GM18508 (cell line): Measurements from ENCODE around the gene LLGL2.
"Not testable (repeated sequence)": the region's sequence is repeated elsewhere in the genome, so short reads cannot be mapped to it uniquely, and the experiment has no call there.

ENCODE experiments used
- ATAC-seq: cut with Tn5 transposase; IDR thresholded peaks from one replicate; pipeline ENCODE4 v1.9.1; 2021; ENCODE audit warnings: moderate number of reproducible peaks; ENCODE audit not compliant: insufficient read depth, unreplicated experiment

Gene LLGL2

DNA sequence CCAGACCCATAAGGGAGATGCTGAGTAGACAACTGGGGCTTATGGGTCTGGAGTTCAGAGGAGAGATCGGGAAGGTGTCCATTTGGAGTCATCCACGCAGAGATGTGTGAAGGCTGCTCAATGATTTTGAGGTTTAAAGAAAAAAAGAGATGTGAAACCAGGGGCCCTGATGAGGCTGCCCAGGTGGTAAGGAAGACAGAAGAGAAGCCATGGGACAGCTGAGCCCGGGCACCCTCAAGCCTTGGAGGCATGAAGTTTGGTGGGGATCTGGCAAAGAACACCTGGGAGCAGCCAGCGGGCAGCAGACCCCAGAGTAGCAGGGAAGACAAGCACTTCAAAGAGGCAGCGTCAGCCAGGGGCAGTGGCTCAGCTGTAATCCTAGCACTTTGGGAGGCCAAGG is 41.3 kb downstream of the LLGL2 start:
- ATAC-seq, result no peak

DNA sequence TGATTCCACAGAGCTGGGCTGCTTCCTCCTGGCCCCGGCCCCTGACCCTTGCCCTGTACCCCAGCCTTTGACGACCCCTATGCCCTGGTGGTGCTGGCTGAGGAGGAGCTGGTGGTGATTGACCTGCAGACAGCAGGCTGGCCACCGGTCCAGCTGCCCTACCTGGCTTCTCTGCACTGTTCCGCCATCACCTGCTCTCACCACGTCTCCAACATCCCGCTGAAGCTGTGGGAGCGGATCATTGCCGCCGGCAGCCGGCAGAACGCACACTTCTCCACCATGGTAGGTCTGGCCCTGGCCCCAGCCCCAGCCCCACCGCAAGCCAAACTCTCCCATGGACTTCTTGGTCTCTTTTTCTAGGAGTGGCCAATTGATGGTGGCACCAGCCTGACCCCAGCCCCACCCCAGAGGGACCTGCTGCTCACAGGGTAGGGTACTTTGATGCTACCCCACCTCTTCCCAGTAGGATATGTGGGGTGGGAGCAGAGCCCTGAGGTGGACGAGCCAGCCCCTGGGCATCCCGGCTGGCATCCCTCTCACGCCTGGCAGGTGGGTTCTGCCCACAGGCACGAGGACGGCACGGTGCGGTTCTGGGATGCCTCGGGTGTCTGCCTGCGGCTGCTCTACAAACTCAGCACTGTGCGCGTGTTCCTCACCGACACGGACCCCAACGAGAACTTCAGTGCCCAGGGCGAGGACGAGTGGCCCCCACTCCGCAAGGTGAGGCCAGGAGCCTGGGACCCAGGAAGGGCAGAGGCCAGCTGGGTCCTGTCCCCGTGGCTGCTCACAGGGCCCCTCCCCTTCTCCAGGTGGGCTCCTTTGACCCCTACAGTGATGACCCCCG is 43.1 kb downstream of the LLGL2 start:
- ATAC-seq, result no peak

DNA sequence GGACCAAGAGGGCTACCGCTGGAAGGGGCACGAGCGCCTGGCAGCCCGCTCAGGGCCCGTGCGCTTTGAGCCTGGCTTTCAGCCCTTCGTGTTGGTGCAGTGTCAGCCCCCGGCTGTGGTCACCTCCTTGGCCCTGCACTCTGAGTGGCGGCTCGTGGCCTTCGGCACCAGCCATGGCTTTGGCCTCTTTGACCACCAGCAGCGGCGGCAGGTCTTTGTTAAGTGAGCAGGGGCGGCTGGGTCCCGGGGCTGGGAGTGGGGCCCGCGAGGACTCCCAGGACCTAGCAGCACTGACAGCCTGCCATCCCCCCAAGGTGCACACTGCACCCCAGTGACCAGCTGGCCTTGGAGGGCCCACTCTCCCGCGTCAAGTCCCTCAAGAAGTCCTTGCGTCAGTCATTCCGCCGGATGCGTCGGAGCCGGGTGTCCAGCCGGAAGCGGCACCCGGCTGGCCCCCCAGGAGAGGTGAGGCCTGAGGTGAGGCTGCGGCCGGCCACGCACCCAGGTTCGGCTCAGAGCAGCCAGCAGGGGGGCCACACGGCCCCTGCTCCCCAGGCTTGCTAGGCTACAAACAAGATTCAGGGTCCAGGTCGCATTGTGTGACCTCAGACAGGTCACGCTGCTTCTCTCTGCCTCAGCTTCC is 44.7 kb downstream of the LLGL2 start:
- ATAC-seq, result no peak

DNA sequence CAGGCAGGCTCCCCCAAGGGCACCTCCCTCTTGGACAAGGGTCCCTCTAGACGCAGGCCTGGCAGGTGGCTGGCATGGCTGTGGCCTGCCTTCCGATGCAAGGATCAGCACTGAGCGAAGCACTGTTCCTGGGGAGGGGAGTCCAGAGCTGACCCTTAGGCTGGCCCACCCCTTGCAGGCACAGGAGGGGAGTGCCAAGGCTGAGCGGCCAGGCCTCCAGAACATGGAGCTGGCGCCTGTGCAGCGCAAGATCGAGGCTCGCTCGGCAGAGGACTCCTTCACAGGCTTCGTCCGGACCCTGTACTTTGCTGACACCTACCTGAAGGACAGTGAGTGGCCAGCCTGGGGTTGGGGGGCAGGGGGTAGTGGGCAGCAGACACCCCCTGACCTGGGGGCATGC is 45.3 kb downstream of the LLGL2 start:
- ATAC-seq, result no peak

DNA sequence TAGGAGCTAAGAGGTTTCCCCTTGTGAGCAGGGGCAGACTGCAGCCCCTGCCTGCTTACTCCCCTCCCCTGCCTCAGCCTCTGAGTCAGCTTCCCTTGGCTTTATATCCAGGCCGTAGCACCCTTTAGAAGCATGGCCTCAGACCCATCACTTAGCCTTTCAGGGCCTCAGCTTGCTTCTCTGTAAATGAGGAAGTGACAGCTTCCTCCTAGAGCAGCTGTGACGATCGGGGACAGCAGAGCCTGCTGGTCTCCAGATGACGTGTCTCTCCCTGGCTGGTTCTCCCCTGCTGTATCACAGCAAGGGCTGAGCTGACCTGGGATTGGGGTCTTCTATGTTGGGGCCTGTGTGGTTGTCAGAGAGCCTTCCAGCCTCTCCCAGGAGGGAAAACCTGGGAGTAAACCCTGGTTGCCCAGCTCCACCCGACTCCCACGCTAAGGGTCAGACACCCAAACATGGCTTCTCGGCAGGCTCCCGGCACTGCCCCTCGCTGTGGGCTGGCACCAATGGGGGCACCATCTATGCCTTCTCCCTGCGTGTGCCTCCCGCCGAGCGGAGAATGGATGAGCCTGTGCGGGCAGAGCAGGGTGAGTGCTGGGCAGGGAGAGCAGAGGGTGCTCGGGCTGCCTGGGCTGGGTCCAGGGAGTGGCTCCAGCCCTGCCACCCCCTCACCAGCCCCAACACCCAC is 45.8 kb downstream of the LLGL2 start:
- ATAC-seq, result no peak

DNA sequence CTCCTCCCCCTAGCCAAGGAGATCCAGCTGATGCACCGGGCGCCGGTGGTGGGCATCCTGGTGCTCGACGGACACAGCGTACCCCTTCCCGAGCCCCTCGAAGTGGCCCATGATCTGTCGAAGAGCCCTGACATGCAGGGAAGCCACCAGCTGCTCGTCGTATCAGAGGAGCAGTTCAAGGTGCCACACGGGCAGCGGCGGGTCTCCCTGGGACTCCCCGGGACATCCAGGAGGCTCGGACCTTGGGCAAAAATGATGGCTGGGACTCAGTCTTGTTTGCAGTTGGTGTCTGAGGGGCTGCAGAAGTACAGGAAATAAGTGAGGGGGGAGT is 46.4 kb downstream of the LLGL2 start:
- ATAC-seq, result no peak

DNA sequence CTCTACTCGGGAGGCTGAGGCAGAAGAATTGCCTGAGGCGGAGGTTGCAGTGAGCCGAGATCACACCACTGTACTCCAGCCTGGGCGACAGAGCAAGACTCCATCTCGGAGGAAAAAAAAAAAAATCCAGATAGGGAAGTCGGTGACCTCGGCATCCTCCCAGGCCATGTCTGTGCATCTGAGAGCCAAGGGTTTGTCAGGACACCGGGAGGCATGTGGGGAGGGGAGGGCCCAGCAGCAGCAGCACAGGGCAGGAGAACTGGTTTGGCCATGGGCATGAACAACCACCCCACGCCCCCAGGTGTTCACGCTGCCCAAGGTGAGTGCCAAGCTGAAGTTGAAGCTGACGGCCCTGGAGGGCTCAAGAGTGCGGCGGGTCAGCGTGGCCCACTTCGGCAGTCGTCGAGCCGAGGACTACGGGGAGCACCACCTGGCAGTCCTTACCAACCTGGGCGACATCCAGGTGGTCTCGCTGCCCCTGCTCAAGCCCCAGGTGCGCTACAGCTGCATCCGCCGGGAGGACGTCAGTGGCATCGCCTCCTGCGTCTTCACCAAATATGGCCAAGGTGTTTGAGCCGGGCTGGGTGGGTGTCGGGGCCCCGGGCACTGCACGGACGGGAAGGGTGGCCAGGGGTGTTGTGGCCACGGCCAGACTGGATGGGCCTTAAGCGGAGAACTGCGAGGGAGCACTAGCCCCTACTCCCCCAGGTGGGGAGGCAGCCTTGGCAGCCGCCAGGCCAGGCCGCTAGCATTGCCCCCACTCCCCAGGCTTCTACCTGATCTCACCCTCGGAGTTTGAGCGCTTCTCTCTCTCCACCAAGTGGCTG is 47.4 kb downstream of the LLGL2 start:
- ATAC-seq, result no peak

DNA sequence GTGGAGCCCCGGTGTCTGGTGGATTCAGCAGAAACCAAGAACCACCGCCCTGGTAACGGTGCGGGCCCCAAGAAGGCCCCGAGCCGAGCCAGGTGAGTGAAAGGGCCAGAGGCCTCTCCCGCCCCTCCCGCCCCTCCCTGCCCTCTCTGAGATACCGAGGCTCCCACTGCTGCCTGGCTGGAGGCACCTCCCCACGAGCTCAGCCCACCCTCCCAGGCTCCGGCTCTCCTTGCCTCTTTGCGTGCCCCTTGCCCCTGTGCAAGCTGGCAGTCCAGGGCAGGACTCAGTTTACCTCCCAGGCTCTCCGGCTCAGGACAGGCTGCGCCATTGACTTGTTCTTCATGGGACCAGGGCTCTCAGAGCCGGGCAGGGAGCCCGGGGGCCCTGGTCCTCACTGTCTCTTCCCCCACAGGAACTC is 48.1 kb downstream of the LLGL2 start:
- no peak for ATAC-seq

DNA sequence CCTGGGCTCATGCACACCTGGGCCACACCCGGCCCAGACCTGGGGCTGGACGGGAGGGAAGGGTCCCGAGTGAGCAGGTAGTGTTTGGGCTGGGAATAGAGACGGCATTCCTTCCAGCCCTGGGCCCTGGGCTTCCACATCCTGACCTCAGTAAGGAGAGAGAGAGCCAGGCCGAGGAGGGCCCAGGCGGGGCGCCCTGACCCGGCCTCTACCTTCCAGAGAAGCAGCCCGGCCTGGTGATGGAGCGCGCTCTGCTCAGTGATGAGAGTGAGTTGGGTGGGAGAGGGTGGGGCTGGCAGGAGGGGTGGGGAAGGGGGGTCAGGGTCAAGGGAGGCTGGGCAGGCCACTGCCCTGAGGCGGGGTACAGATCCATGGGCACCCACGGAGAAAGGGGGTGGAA is 48.5 kb downstream of the LLGL2 start:
- no peak for ATAC-seq

DNA sequence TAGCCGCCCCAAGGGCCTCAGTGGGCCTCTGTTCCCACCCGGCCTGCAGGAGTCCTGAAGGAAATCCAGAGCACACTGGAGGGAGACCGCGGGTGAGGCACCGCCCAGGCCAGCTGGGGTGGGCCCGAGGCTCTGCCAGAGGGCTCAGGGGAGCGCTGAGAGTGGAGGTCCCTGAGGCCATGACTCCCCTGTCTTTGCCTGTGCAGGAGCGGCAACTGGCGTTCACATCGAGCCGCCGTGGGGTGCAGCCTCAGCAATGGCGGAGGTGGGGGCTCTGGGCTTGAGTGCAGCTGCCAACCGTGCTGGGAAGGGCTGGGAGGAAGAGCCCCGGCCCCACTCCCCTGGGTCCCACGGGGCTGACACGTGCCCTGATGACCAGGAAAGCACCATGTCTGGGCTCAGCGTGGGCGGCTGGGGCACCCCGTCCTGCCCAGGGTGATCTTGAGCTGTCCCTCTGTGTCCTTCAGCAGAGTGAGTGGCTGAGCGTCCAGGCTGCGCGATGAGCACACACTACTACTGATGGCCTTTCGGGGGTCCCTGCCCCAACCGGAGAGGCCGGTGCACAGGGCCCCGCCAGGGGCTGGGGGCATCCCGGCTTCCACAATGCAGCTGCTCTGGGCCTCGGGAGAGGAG is 49.0 kb downstream of the LLGL2 start:
- no peak for ATAC-seq

DNA sequence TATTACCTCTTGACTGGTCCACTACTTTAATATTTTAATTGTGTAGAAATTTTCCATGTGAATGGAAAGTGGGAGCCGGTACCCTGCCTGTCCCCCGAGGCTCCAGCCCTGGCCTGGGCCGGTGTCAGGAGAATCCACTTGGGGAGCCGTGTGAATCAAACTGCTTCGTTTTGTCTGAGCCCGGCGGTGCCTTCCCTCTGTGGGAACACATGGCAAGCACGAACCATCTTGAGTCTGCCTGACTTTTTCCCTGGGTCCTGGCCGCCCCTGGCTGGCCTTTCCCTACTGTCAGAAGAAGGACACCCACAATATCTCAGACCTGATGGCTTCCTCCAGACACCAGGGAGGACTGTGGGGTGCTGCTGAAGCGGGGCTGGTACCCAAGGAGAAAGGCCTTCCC is 49.7 kb downstream of the LLGL2 start:
- ATAC-seq, result no peak

DNA sequence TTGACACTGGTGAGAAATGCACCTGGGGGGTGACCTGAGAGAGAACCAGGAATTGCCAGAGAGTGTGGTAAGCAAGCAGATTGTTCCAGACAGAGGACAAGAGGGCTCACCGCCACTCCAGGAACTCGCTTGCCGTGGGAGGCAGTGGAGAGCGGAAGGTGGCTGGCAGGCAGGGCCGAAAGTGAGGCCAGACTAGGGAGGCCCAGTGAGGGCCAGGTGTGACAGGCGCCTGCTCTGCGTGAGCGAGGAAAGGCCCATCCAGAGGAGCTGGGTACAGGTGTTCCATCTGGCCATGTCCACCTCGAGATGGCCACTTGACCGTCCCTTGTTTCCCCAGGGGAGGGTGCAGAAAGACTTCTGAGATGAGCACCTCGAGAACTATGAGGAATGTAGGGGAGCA is 50.2 kb downstream of the LLGL2 start:
- no peak for ATAC-seq

DNA sequence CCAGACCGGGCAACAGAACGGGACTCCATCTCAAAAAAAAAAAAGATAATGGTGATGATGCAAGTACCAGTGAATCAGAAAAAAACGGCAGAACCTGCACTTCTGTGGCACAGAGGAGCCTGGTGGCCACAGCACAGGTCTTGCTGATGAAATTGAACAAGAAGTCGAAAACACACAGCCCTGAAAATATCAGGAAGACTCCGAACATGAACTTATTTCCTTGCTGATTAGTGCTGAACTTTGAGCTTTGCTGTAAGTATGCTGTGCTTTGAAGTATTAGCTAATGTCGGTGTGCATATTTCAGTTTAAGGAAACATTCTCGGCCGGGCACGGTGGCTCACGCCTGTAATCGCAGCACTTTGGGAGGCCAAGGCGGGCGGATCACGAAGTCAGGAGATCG is 51.2 kb downstream of the LLGL2 start:
- ATAC-seq, result no peak

DNA sequence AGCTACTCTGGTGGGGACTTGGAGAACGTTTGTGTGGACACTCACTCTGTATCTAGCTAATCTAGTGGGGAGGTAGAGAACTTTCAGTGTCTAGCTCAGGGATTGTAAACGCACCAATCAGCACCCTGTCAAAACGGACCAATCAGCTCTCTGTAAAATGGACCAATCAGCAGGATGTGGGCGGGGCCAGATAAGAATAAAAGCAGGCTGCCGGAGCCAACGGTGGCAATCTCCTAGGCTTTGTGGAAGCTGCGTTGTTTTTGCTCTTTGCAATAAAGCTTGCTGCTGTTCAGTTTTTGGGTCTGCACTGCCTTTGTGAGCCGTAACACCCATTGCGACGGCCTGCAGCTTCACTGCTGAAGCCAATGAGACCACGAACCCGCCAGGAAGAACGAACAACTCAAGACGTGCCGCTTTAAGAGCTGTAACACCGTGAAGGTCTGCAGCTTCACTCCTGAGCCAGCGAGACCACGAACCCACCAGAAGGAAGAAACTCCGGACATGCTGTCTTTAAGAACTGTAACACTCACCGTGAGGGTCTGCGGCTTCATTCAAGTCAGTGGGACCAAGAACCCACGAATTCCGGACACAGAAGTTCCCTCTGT is 55.7 kb downstream of the LLGL2 start:
- ATAC-seq, result not testable (repeated sequence)

DNA sequence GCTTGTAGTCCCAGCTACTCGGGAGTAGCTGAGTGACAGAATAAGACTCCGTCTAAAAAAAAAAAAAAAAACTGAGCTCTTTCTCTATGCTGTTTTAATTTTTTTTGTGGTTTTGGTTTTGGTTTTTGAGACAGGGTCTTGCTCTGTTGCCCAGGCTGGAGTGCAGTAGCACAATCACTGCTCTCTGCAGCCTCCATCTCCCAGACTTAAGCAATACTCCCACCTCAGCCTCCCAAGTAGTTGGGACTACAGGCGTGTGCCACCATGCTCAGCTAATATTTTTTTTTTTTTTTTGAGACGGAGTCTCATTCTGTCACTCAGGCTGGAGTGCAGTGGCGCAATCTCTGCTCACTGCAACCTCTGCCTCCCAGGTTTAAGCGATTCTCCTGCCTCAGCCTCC is 57.7 kb downstream of the LLGL2 start:
- ATAC-seq, result not testable (repeated sequence)

DNA sequence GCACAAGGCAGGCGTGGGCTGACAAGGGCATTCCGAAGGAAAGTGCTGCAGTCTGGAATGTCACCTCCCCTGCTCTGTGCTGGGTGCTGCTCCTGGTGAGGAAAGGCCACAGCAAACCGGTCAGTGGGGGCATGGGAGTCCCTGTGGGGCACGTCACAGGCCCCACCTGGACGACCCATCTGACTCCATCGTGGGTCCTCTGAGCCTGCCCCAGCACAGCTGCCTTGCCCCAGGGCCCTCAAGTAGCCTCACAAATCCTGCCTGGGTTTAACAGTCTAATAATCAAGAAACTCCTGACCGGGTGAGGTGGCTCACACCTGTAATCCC is 59.3 kb downstream of the LLGL2 start:
- ATAC-seq, result no peak

DNA sequence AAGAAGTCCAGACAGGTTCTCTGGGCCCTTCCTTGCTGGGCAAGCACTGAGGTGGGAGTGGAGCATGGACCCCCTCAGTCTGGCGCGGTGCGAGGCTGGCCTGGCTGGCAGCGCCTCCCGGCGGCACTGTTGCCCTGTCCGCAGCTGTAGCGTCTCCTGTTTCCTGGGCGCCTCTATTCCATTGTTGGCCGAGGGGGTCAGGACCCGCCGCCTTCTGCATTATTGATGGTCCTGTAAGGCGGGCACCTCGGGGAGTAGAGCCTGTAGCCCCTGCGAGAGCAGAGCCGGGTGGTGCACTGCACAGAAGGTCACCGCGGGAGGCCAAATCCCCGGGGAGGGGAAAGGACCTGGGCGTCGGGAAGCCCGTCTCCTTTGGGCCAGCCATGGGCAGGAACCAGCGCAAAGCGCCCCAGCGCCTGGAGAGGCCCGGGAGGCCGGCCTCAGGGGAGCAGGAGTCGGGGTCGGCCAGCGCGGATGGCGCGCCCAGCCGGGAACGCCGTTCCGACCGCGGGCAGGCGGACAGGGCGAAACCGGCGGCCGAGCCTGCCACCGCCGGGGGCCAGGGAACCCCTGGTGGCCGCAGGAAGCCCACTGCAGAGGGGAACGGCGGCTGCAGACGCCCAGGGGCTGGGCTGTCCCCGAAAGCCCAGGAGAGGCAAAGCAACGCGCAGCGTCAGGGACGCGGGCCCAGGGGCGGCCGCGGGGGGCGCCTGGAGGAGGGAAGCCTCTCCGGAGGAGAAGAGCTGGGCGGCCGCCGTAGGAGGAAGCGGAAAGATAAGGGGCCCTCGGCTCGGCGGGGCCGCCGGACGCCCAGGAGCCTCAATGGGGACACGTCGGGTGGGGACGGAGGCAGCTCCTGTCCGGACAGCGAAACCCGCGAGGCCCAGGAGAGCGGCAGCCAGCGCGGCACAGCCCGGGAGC is 62.4 kb downstream of the LLGL2 start, which contains the start of gene MYO15B:
MYO15B (plus strand) TSS at position 126 of the 921 bp plus-strand sequence; CDS start at position 384, 258 bp downstream.
- no peak for ATAC-seq

DNA sequence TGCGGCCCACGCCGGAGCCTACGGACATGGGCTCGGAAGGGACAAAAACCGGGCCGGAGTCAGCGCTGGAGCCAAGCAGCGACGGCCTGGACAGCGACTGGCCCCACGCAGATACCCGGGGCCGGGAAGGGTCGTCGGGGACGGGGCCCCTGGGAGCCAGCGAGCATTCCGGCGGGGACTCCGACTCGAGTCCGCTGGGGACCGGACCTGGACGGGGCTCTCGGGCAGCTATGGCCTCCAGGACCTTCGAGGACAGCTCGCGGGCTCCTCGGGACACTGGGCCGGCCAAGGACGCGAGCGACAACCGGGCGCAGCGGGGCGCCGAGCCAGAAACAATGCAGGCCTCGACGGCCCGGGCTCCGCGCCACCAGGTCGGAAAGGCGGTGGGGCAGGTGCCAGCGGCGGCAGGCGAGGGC is 63.1 kb downstream of the LLGL2 start:
- no peak for ATAC-seq
